ENCODE results near the gene POLG2.

The POLG2 gene

GRCh38 chr17:64457156-64457555 is 39.7 kb downstream of the POLG2 start:
- no peak for TF ChIP-seq CTCF (IDR thresholded peaks at IDR 0.05; ENCODE audit: low read depth, low read length)
- peak; percentile 39 to 53 for DNase-seq (ENCODE audit: low read depth in 2 of 2)

GRCh38 chr17:64455993-64456885 is 40.6 kb downstream of the POLG2 start:
- no peak overlapping the region for H3K4me3 ChIP-seq (replicated peaks in 1 of 2; ENCODE audit: low read depth in 2 of 2, low read length in 2 of 2)
- DNase-seq (ENCODE audit: low read depth in 2 of 2), result no peak
- TF ChIP-seq CTCF (IDR thresholded peaks at IDR 0.05; ENCODE audit: low read depth, low read length), result no peak

More at GRCh38 chr17:64457156-64457555, 39.7 kb downstream of the POLG2 start:
- no peak overlapping the region for H3K4me3 ChIP-seq (replicated peaks in 1 of 2; ENCODE audit: low read depth in 2 of 2, low read length in 2 of 2)

GRCh38 chr17:64449545-64449944 is 47.3 kb downstream of the POLG2 start:
- DNase-seq (ENCODE audit: low read depth in 2 of 2), result peak; percentile 27 to 39
- H3K4me3 ChIP-seq (replicated peaks in 1 of 2; ENCODE audit: low read depth in 2 of 2, low read length in 2 of 2), result peak overlapping the region in 1 of 2 donors; percentile 48
- no peak for TF ChIP-seq CTCF (IDR thresholded peaks at IDR 0.05; ENCODE audit: low read depth, low read length)

GRCh38 chr17:64448665-64449512 is 48.0 kb downstream of the POLG2 start, which contains the start of gene MILR1:
TSS of gene MILR1 (plus strand) at chr17:64449115. CDS start at chr17:64449169, 54 bp downstream.
- TF ChIP-seq CTCF (IDR thresholded peaks at IDR 0.05; ENCODE audit: low read depth, low read length), result no peak
- peak; percentile 96 for DNase-seq (ENCODE audit: low read depth in 2 of 2)
- peak within 1 kb of the TSS in 1 of 2 donors; percentile 48 for H3K4me3 ChIP-seq (replicated peaks in 1 of 2; ENCODE audit: low read depth in 2 of 2, low read length in 2 of 2)

GRCh38 chr17:64447526-64447925 is 49.3 kb downstream of the POLG2 start:
- no peak overlapping the region for H3K4me3 ChIP-seq (replicated peaks in 1 of 2; ENCODE audit: low read depth in 2 of 2, low read length in 2 of 2)
- TF ChIP-seq CTCF (IDR thresholded peaks at IDR 0.05; ENCODE audit: low read depth, low read length), result no peak
- no peak for DNase-seq (ENCODE audit: low read depth in 2 of 2)

GRCh38 chr17:64443086-64443760 is 53.6 kb downstream of the POLG2 start:
- H3K4me3 ChIP-seq (replicated peaks in 1 of 2; ENCODE audit: low read depth in 2 of 2, low read length in 2 of 2), result no peak overlapping the region
- TF ChIP-seq CTCF (IDR thresholded peaks at IDR 0.05; ENCODE audit: low read depth, low read length), result no peak
- no peak for DNase-seq (ENCODE audit: low read depth in 2 of 2)

Measured in cardiac fibroblast (primary cell).